H9 (cell line): ENCODE measurements around the gene ZNF665. TPM values are rescaled to one million over a fixed set of nuclear protein-coding genes. Genes with fewer than 3 reads are reported as not detected.

ENCODE experiments used
- DNase-seq: peaks from one replicate; pipeline ENCODE4 v3.0.0-alpha.2; 2017
- H2AFZ ChIP-seq: one replicate; pipeline ENCODE4 v1.6.1; 2013; ENCODE audit warnings: mild to moderate bottlenecking, low read length, control low read depth, moderate library complexity
- H2AK5ac ChIP-seq: 2 replicates; pipeline ENCODE4 v1.6.1; 2013; ENCODE audit warnings: low read length, control low read depth, mixed read lengths; ENCODE audit not compliant: insufficient read length
- H2BK120ac ChIP-seq: one replicate; pipeline ENCODE4 v1.6.1; 2013; ENCODE audit warnings: low read depth, mild to moderate bottlenecking, low read length, control low read depth, inconsistent platforms; ENCODE audit not compliant: poor library complexity, severe bottlenecking
- H2BK12ac ChIP-seq: 2 replicates; pipeline ENCODE4 v1.6.1; 2013; ENCODE audit warnings: low read length, control low read depth, mixed read lengths, low read depth; ENCODE audit not compliant: insufficient read length
- H2BK15ac ChIP-seq: 2 replicates; pipeline ENCODE4 v1.6.1; 2013; ENCODE audit warnings: low read depth, low read length, control low read depth
- H2BK20ac ChIP-seq: one replicate; pipeline ENCODE4 v1.6.1; 2013; ENCODE audit warnings: low read depth, mild to moderate bottlenecking, low read length, control low read depth, inconsistent platforms; ENCODE audit not compliant: poor library complexity, severe bottlenecking
- H2BK5ac ChIP-seq: 2 replicates; pipeline ENCODE4 v1.6.1; 2013; ENCODE audit warnings: low read length, control low read depth, mixed read lengths; ENCODE audit not compliant: insufficient read length
- H3K14ac ChIP-seq: 2 replicates; pipeline ENCODE4 v1.6.1; 2013; ENCODE audit warnings: low read length, control low read depth; ENCODE audit not compliant: insufficient read depth
- H3K18ac ChIP-seq: 2 replicates; pipeline ENCODE4 v1.6.1; 2013; ENCODE audit warnings: low read depth, mild to moderate bottlenecking, mixed read lengths, low read length, control low read depth; ENCODE audit not compliant: insufficient read length
- H3K23ac ChIP-seq: 2 replicates; pipeline ENCODE4 v1.6.1; 2013; ENCODE audit warnings: low read length, control low read depth, mixed read lengths, low read depth; ENCODE audit not compliant: insufficient read length
- H3K23me2 ChIP-seq: 2 replicates; pipeline ENCODE4 v1.6.1; 2013; ENCODE audit warnings: low read depth, mild to moderate bottlenecking, mixed read lengths, low read length, control low read depth; ENCODE audit not compliant: insufficient read length, poor library complexity, severe bottlenecking
- H3K27ac ChIP-seq: 2 replicates; pipeline ENCODE4 v1.5.1; 2013; ENCODE audit warnings: low read length, control low read depth, mixed read lengths, low read depth; ENCODE audit not compliant: insufficient read length
- H3K27me3 ChIP-seq: 2 replicates; pipeline ENCODE4 v1.6.1; 2013; ENCODE audit warnings: low read length, control low read depth, inconsistent platforms; ENCODE audit not compliant: insufficient read depth
- H3K4ac ChIP-seq: 2 replicates; pipeline ENCODE4 v1.6.1; 2013; ENCODE audit warnings: low read depth, mild to moderate bottlenecking, control low read depth, inconsistent platforms, low read length, moderate library complexity
- H3K4me1 ChIP-seq: 2 replicates; pipeline ENCODE4 v1.6.1; 2013; ENCODE audit warnings: low read length, control low read depth, inconsistent platforms; ENCODE audit not compliant: insufficient read depth
- H3K4me2 ChIP-seq: 2 replicates; pipeline ENCODE4 v1.6.1; 2013; ENCODE audit warnings: low read length, control low read depth, mixed read lengths; ENCODE audit not compliant: insufficient read length, insufficient read depth
- H3K56ac ChIP-seq: 2 replicates; pipeline ENCODE4 v1.6.1; 2013; ENCODE audit warnings: low read depth, mild to moderate bottlenecking, mixed read lengths, low read length, control low read depth; ENCODE audit not compliant: insufficient read length
- H3K79me1 ChIP-seq: 2 replicates; pipeline ENCODE4 v1.6.1; 2013; ENCODE audit warnings: low read depth, mild to moderate bottlenecking, moderate library complexity, low read length, control low read depth, inconsistent platforms; ENCODE audit not compliant: insufficient read depth, poor library complexity, severe bottlenecking
- H3K79me2 ChIP-seq: 2 replicates; pipeline ENCODE4 v1.6.1; 2013; ENCODE audit warnings: low read length, control low read depth, inconsistent platforms; ENCODE audit not compliant: insufficient read depth
- H3K9ac ChIP-seq: 2 replicates; pipeline ENCODE4 v1.6.1; 2013; ENCODE audit warnings: low read length, control low read depth, mixed read lengths; ENCODE audit not compliant: insufficient read length; ENCODE audit errors: extremely low read depth
- H3K9me3 ChIP-seq: one replicate; pipeline ENCODE4 v1.6.1; 2013; ENCODE audit warnings: low read depth, low read length, inconsistent platforms; ENCODE audit not compliant: control insufficient read depth
- H3T11ph ChIP-seq: one replicate; pipeline ENCODE4 v1.6.1; 2013; ENCODE audit warnings: mild to moderate bottlenecking, low read length, control low read depth, inconsistent platforms
- H4K20me1 ChIP-seq: one replicate; pipeline ENCODE4 v1.6.1; 2013; ENCODE audit not compliant: control insufficient read depth, insufficient read length, insufficient read depth
- H4K5ac ChIP-seq: 2 replicates; pipeline ENCODE4 v1.6.1; 2013; ENCODE audit warnings: low read depth, mild to moderate bottlenecking, mixed read lengths, low read length, control low read depth; ENCODE audit not compliant: insufficient read length
- H4K8ac ChIP-seq: replicated peaks from 2 replicates; pipeline ENCODE4 v1.6.1; 2013; ENCODE audit warnings: low read length, control low read depth, mixed read lengths, low read depth; ENCODE audit not compliant: insufficient read length
- H4K91ac ChIP-seq: 2 replicates; pipeline ENCODE4 v1.6.1; 2013; ENCODE audit warnings: low read depth, mild to moderate bottlenecking, moderate library complexity, mixed read lengths, low read length, control low read depth; ENCODE audit not compliant: insufficient read length
- H3K27ac Mint-ChIP-seq, 3 experiments: 2 replicates in 2 of 3; 3 replicates in 1 of 3; pipeline ENCODE4 v1.8.0; 2020 to 2021; ENCODE audit warnings: mixed read lengths in 3 of 3, mild to moderate bottlenecking in 1 of 3, moderate library complexity in 1 of 3
- H3K27me3 Mint-ChIP-seq: 2 replicates; pipeline ENCODE4 v1.8.0; 2021; ENCODE audit warnings: low read depth, mild to moderate bottlenecking, moderate library complexity, mixed read lengths
- H3K36me3 Mint-ChIP-seq, 3 experiments: 2 replicates in 2 of 3; 3 replicates in 1 of 3; pipeline ENCODE4 v1.8.0; 2020 to 2021; ENCODE audit warnings: low read depth in 3 of 3, mixed read lengths in 3 of 3; ENCODE audit not compliant: insufficient read depth in 1 of 3
- H3K4me1 Mint-ChIP-seq, 2 experiments: 2 replicates each; pipeline ENCODE4 v1.8.0; 2020; ENCODE audit warnings: mixed read lengths in 2 of 2
- H3K4me3 Mint-ChIP-seq, 2 experiments: 2 replicates in 1 of 2; 3 replicates in 1 of 2; pipeline ENCODE4 v1.8.0; 2020 to 2021; ENCODE audit warnings: mild to moderate bottlenecking in 2 of 2, mixed read lengths in 2 of 2, moderate library complexity in 1 of 2
- H3K9me3 Mint-ChIP-seq, 2 experiments: 2 replicates in 1 of 2; 3 replicates in 1 of 2; pipeline ENCODE4 v1.8.0; 2020; ENCODE audit warnings: mild to moderate bottlenecking in 2 of 2, mixed read lengths in 2 of 2, moderate library complexity in 1 of 2
- WGBS: extraction: QIAGEN DNeasy Blood & Tissue Kit; methylation state at CpG from one replicate; pipeline ENCODE4 v1.1.7; 2013; ENCODE audit warnings: missing lambda C conversion rate, low lambda C conversion rate, mixed read lengths; ENCODE audit not compliant: insufficient read length; ENCODE audit errors: extremely low coverage; 5-methylcytosine and 5-hydroxymethylcytosine counted together
- total RNA-seq: library from RNA; stranded (reverse); gene quantifications from 2 replicates; pipeline ENCODE4 v1.2.1, GENCODE V29; 2021
- TF ChIP-seq, protein P1 (sequence below): fragments of 200-600 bp; sonication (generic); conservative IDR thresholded peaks from 3 replicates; pipeline ENCODE4 v1.8.0; 2021; ENCODE audit warnings: antibody characterized with exemption, mild to moderate bottlenecking

The ZNF665 gene
- total RNA-seq, 1 experiment from 2014 or later, result 3.7 TPM

DNA sequence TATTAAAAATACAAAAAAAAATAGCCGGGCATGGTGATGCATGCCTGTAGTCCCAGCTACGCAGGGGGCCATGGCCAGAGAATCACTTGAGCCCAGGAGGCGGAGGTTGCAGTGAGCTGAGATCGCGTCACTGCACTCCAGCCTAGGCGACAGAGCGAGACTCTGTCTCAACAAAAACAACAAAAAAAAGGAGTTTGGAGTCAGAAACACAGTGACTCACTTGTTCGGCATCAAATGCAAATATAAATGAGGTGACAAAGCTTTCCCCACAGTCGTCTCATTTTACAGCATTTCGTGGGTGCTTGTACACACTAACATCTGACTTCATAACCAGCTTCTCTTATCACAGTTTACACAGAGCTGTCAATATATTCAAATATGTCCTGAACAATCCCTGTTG lies 11.0 kb downstream of the ZNF665 start:
- H3K27ac ChIP-seq, result no peak overlapping the region

More for the DNA sequence above, 11.0 kb downstream of the ZNF665 start:
- Histone ChIP-seq H4K8ac (no peak overlapping the region), H2BK5ac (no peak overlapping the region), H3K4me1 (no peaks in the 10 kb centered on the region), H2BK15ac (no peak overlapping the region), H3K4ac (no peak overlapping the region), H3K79me2 (no peaks in the 10 kb centered on the region), H3K18ac (no peak overlapping the region), H4K91ac (no peak overlapping the region), H3K23ac (no peak overlapping the region), H4K20me1 (no peaks in the 10 kb centered on the region), H3K9me3 (peaks cover 11% of the 10 kb centered on the region), H3K56ac (no peak overlapping the region), H2AK5ac (no peak overlapping the region), H3K9ac (no peak overlapping the region), H3T11ph (no peak overlapping the region), H4K5ac (no peak overlapping the region), H3K4me2 (no peak overlapping the region), H2BK120ac (no peak overlapping the region), H3K79me1 (no peaks in the 10 kb centered on the region), H3K14ac (no peak overlapping the region), H2AFZ (no peak overlapping the region), H3K27me3 (no peaks in the 10 kb centered on the region), H2BK20ac (no peak overlapping the region), H2BK12ac (no peak overlapping the region), H3K23me2 (no peaks in the 10 kb centered on the region)
- Mint-ChIP-seq H3K27me3 (no peaks in the 10 kb centered on the region; the same call in 1 of the 2 replicates), H3K4me3 (no peak overlapping the region), H3K27ac (no peak overlapping the region), H3K4me1 (peaks cover 0 to 5% of the 10 kb centered on the region in 2 experiments; a peak in 2 of 4 replicates), H3K9me3 (peaks cover 31 to 32% of the 10 kb centered on the region in 2 experiments), H3K36me3 (peaks cover 37 to 55% (median 51%) of the 10 kb centered on the region in 3 experiments)
- TF ChIP-seq, protein P1, sequence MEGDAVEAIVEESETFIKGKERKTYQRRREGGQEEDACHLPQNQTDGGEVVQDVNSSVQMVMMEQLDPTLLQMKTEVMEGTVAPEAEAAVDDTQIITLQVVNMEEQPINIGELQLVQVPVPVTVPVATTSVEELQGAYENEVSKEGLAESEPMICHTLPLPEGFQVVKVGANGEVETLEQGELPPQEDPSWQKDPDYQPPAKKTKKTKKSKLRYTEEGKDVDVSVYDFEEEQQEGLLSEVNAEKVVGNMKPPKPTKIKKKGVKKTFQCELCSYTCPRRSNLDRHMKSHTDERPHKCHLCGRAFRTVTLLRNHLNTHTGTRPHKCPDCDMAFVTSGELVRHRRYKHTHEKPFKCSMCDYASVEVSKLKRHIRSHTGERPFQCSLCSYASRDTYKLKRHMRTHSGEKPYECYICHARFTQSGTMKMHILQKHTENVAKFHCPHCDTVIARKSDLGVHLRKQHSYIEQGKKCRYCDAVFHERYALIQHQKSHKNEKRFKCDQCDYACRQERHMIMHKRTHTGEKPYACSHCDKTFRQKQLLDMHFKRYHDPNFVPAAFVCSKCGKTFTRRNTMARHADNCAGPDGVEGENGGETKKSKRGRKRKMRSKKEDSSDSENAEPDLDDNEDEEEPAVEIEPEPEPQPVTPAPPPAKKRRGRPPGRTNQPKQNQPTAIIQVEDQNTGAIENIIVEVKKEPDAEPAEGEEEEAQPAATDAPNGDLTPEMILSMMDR, result no peak
- no peak for DNase-seq
- WGBS, result no CpG with 5 or more reads among the region's 10 CpGs
